Karpas-422 (cell line): ENCODE results near the gene ATP8A2. TPM values are rescaled to one million over a fixed set of nuclear protein-coding genes. Genes with fewer than 3 reads are reported as not detected.
A peak's percentile ranks its signal among the peaks of the same experiment; 100 is the strongest.

Source experiments
- DNase-seq: peaks from one replicate; pipeline ENCODE4 v3.0.0-alpha.2; 2015
- H2AFZ ChIP-seq: fragments of 200-600 bp; sonication (generic); 2 replicates; pipeline ENCODE4 v1.6.1; 2014; ENCODE audit warnings: antibody characterized with exemption, low read length, mixed read lengths
- H3K27ac ChIP-seq: fragments of 200-600 bp; sonication (generic); 2 replicates; pipeline ENCODE4 v1.5.1; 2014; ENCODE audit warnings: mild to moderate bottlenecking, low read length, moderate library complexity
- H3K27me3 ChIP-seq: fragments of 200-600 bp; sonication (generic); 2 replicates; pipeline ENCODE4 v1.6.1; 2014; ENCODE audit warnings: low read length, mixed read lengths
- H3K36me3 ChIP-seq: fragments of 200-600 bp; sonication (generic); 2 replicates; pipeline ENCODE4 v1.6.1; 2014; ENCODE audit warnings: low read length, mixed read lengths; ENCODE audit not compliant: insufficient read depth
- H3K4me1 ChIP-seq: fragments of 200-600 bp; sonication (generic); 2 replicates; pipeline ENCODE4 v1.6.1; 2014; ENCODE audit warnings: mild to moderate bottlenecking, low read length, mixed read lengths
- H3K4me2 ChIP-seq: fragments of 200-600 bp; sonication (generic); 2 replicates; pipeline ENCODE4 v1.6.1; 2014; ENCODE audit warnings: low read length, low read depth, mild to moderate bottlenecking; ENCODE audit not compliant: poor library complexity, severe bottlenecking
- H3K4me3 ChIP-seq: fragments of 200-600 bp; sonication (generic); 2 replicates; pipeline ENCODE4 v1.5.1; 2014; ENCODE audit warnings: mild to moderate bottlenecking, antibody characterized with exemption, low read length, mixed read lengths
- H3K79me2 ChIP-seq: fragments of 200-600 bp; sonication (generic); 2 replicates; pipeline ENCODE4 v1.6.1; 2014; ENCODE audit warnings: mild to moderate bottlenecking, low read length, mixed read lengths
- H3K9ac ChIP-seq: fragments of 200-600 bp; sonication (generic); 2 replicates; pipeline ENCODE4 v1.6.0; 2014; ENCODE audit warnings: low read length
- H3K9me2 ChIP-seq: fragments of 200-600 bp; sonication (generic), shearing (Covaris generic); replicated peaks from 2 replicates; pipeline ENCODE4 v1.6.0; 2014; ENCODE audit warnings: mild to moderate bottlenecking, low read length, moderate library complexity; ENCODE audit not compliant: insufficient read depth
- H3K9me3 ChIP-seq: fragments of 300-700, 200-600 bp; sonication (generic); 2 replicates; pipeline ENCODE4 v1.6.1; 2014; ENCODE audit warnings: low read length, mixed read lengths
- H4K20me1 ChIP-seq: fragments of 200-600 bp; sonication (generic); 2 replicates; pipeline ENCODE4 v1.6.1; 2014; ENCODE audit warnings: mild to moderate bottlenecking, antibody characterized with exemption, low read length, low read depth; ENCODE audit not compliant: insufficient read depth
- total RNA-seq: library from RNA; depleted of rRNA; stranded (reverse); fragments of >200 nt; shearing (Covaris generic); gene quantifications from 2 replicates; pipeline ENCODE4 v1.2.3, GENCODE V29; 2014; ENCODE audit warnings: low replicate concordance

ATP8A2 gene
- total RNA-seq, 1 experiment from 2014 or later: not detected

DNA sequence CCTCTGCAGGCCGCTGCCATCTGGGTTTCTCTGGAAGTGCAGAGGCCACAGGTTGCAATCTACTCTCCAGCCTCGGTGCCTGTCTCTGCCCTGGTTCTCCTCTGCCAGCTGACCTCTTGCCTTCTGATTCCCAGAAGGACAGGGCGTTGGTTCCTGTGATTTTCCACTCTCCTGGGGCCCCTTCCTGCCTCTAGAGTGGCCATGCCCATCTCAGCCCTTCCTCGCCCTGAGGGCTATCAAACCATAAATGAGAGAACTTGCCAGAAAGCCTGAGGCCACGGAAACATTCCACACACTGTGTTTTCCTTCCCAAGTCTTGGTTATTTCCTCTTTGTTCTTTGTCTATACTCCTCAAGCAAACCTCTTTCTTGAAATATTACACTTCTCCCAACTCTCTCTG lies 533.8 kb downstream of the ATP8A2 start:
- DNase-seq: no peak
- H3K9me3 ChIP-seq: no peaks in the 10 kb centered on the region
- H3K4me2 ChIP-seq: no peak overlapping the region
- no peaks in the 10 kb centered on the region for H3K27me3 ChIP-seq
- no peaks in the 10 kb centered on the region for H3K36me3 ChIP-seq
- no peaks in the 10 kb centered on the region for H4K20me1 ChIP-seq
- H3K4me1 ChIP-seq: peaks cover 11% of the 10 kb centered on the region; the same call in 1 of the 2 replicates
- H2AFZ ChIP-seq: no peak overlapping the region
- no peaks in the 10 kb centered on the region for H3K9me2 ChIP-seq
- H3K27ac ChIP-seq: no peak overlapping the region
- no peak overlapping the region for H3K4me3 ChIP-seq
- no peak overlapping the region for H3K9ac ChIP-seq
- no peaks in the 10 kb centered on the region for H3K79me2 ChIP-seq

DNA sequence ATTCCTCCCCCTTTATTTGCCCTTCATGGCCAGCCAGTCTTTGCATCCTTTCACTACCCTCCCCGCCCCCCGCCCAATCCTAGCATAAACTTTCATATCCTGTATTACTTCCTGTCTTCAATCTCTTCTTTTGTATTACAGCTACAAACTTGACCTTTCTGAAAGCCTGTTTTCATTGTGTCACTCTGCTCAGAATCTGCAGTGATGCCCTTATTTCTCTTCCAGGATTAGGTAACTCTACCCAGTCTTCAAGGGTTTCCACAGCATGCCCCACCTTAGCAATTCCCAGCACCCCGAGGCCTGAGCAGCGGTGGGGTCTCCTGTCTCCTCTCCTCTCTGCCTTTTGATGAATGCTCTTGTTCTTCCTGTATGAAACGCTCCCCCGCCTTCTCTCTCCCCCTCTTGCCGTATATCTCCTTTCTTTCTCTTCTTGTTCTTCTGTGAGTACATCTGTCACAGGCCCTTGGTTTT lies 534.5 kb downstream of the ATP8A2 start:
- H3K36me3 ChIP-seq: no peaks in the 10 kb centered on the region
- H3K9me2 ChIP-seq: no peaks in the 10 kb centered on the region
- H3K79me2 ChIP-seq: no peaks in the 10 kb centered on the region
- no peaks in the 10 kb centered on the region for H3K27me3 ChIP-seq
- peaks cover 11% of the 10 kb centered on the region; the same call in 1 of the 2 replicates for H3K4me1 ChIP-seq
- H3K9ac ChIP-seq: no peak overlapping the region
- DNase-seq: no peak
- peak overlapping the region; percentile 56; the same call in 1 of the 2 replicates for H2AFZ ChIP-seq
- H3K27ac ChIP-seq: no peak overlapping the region
- H3K9me3 ChIP-seq: no peaks in the 10 kb centered on the region
- no peak overlapping the region for H3K4me3 ChIP-seq
- H4K20me1 ChIP-seq: no peaks in the 10 kb centered on the region
- no peak overlapping the region for H3K4me2 ChIP-seq

DNA sequence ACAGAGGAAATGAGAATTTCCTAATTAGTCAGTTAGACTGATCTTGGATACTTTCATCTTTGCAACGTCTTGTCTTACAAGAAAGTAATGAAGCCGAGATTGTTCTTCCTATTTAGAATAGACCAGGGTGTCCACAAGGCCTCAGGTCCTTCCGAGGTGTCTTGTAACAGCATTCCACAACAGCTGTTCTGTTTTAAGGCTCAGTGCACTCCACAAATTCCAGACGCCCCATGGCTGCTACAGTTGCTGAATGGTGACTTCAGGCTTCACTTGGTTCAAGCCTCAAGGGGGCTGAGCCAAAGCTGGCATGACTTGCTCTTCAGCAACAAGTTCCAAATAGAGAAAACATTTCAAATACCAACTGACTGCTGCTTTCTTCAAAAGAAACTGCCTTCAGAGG lies 536.6 kb downstream of the ATP8A2 start:
- Histone ChIP-seq H3K27ac (no peak overlapping the region), H3K27me3 (no peaks in the 10 kb centered on the region), H3K4me1 (peaks cover 5% of the 10 kb centered on the region; the same call in 1 of the 2 replicates), H3K79me2 (no peaks in the 10 kb centered on the region), H4K20me1 (no peaks in the 10 kb centered on the region), H3K4me2 (no peak overlapping the region), H3K9me3 (no peaks in the 10 kb centered on the region), H3K9ac (no peak overlapping the region), H2AFZ (no peak overlapping the region), H3K9me2 (no peaks in the 10 kb centered on the region), H3K4me3 (no peak overlapping the region), H3K36me3 (no peaks in the 10 kb centered on the region)
- DNase-seq: no peak

DNA sequence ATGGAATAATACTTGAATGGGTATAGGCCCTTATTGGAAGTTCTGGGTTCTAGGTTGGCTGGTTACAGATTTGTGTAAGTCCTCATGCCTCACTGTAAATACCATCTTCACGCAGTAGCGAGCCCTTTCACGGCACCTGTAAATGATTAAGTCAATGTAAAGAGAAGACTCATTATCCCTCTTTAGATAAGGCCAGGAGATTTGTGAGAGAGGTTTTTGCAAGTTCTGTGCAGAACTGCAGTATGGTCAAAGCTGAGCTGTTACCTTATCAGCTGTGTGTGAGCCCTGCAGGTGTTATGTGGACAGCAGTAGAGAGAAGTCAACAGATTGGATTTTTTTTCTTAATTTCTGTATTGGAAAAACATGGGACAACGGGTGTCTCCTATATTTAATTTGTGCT lies 538.5 kb downstream of the ATP8A2 start:
- Histone ChIP-seq H4K20me1 (no peaks in the 10 kb centered on the region), H3K9ac (no peak overlapping the region), H3K9me2 (no peaks in the 10 kb centered on the region), H3K4me1 (peaks cover 5% of the 10 kb centered on the region; the same call in 1 of the 2 replicates), H2AFZ (no peak overlapping the region), H3K36me3 (no peaks in the 10 kb centered on the region), H3K4me2 (no peak overlapping the region), H3K9me3 (no peaks in the 10 kb centered on the region), H3K4me3 (no peak overlapping the region), H3K79me2 (no peaks in the 10 kb centered on the region), H3K27me3 (no peaks in the 10 kb centered on the region), H3K27ac (no peak overlapping the region)
- DNase-seq: no peak

DNA sequence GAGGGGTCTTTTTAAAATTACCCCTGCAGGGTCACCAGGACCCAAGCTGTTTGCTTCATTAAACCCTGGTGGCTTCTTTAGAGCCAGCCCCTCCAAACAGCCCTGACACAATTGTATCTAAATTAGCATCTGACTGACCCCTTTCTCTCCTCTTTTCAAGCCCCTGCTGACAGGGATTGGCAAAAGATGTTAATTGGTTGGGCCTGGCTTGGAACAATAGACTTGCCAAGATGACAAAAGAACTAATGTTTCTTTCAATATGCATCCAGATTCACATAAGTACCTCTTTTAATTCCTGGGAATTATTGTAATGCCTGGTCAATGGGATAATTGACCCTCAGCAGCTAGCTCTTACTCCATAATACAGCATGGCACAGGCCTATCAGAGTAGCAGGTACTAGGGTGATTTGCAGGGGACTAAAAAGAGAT lies 539.2 kb downstream of the ATP8A2 start:
- peaks cover 5% of the 10 kb centered on the region; the same call in 1 of the 2 replicates for H3K4me1 ChIP-seq
- no peaks in the 10 kb centered on the region for H3K36me3 ChIP-seq
- H3K79me2 ChIP-seq: no peaks in the 10 kb centered on the region
- H2AFZ ChIP-seq: no peak overlapping the region
- H3K27me3 ChIP-seq: no peaks in the 10 kb centered on the region
- no peaks in the 10 kb centered on the region for H4K20me1 ChIP-seq
- H3K9me2 ChIP-seq: no peaks in the 10 kb centered on the region
- no peak overlapping the region for H3K9ac ChIP-seq
- DNase-seq: no peak
- no peak overlapping the region for H3K4me3 ChIP-seq
- no peak overlapping the region for H3K27ac ChIP-seq
- H3K9me3 ChIP-seq: no peaks in the 10 kb centered on the region
- H3K4me2 ChIP-seq: no peak overlapping the region

DNA sequence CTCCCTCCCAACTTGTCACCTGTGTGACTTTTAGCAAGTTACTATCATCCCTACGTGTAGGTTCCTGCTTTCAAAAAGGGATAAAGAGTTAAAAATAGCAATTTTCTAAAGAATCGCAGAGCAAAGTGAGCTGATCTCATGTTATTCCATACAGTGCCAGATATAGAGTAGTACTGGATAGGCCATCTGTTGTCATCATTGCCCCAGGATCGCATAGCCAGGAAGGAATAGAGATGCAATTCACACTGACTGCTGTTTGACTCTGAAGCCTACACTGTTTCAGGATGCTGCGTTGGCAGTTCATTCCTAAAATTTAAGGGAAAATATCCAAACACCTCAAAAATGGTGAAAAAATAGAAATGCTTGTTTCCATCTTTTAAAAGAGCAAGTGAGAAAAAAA lies 541.2 kb downstream of the ATP8A2 start:
- H3K27ac ChIP-seq: no peak overlapping the region
- no peak overlapping the region for H2AFZ ChIP-seq
- no peak for DNase-seq
- H3K4me1 ChIP-seq: no peaks in the 10 kb centered on the region
- H3K27me3 ChIP-seq: 0 out of 2 replicates have a peak, but pooled peaks cover 4% of the 10 kb centered on the region
- no peaks in the 10 kb centered on the region for H4K20me1 ChIP-seq
- H3K4me3 ChIP-seq: no peak overlapping the region
- no peaks in the 10 kb centered on the region for H3K9me3 ChIP-seq
- H3K9me2 ChIP-seq: no peaks in the 10 kb centered on the region
- H3K79me2 ChIP-seq: no peaks in the 10 kb centered on the region
- H3K4me2 ChIP-seq: no peak overlapping the region
- H3K9ac ChIP-seq: no peak overlapping the region
- H3K36me3 ChIP-seq: no peaks in the 10 kb centered on the region

DNA sequence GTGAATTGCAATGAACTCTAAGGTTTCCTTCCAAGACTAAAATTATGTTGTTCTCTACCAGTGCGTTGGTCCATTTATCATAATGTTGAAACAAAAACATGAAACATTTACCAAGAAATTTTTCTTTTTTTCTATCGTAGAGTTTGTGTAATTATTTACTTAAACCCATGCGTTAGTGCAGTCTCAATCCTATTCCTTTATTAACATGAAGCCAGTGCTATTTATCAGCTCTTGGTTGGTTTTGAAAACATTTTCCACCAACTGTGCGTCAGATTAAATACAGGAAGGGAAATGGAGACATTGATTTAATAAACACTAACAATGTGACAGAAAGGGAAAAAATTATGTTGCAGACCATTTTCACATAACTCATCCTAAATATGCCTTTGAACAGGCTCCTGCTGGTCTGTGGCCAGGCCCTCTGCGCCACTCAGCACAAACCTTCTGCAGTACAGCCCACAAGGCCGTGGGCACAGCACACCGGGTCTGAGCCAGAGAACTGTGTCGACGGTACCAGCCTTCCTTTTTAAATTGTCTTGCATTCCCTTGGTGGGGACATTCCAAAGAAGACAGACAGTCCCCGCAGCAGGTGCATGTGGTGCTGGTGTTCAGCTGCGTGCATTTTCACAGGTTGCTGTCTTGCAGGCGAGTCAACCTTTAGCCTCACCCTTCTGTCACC lies 544.2 kb downstream of the ATP8A2 start:
- Histone ChIP-seq H3K27ac (no peak overlapping the region), H3K36me3 (no peaks in the 10 kb centered on the region), H3K79me2 (no peaks in the 10 kb centered on the region), H3K4me2 (no peak overlapping the region), H4K20me1 (no peaks in the 10 kb centered on the region), H3K9me3 (no peaks in the 10 kb centered on the region), H3K4me1 (no peaks in the 10 kb centered on the region), H3K9ac (no peak overlapping the region), H3K9me2 (no peaks in the 10 kb centered on the region), H3K27me3 (0 out of 2 replicates have a peak, but pooled peaks cover 4% of the 10 kb centered on the region), H2AFZ (no peak overlapping the region), H3K4me3 (no peak overlapping the region)
- DNase-seq: no peak

DNA sequence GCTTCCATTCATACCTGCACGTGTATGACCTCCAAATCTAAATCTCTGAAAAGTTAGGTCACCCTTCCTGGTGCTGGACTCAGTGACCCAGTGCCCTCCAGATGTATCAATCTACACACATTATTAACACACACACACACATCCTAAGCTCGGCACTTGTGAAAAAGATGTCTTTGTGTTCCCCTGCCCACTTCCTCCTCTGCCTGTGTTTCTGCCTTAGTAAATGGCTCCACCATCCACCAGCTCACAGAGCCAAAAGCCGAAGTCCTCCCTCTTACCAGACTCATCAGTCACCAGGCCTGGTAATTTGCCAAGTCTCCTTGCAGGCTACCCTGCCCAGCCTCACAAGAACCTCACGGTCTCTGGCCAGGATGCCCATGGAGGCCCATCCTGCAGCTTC lies 548.5 kb downstream of the ATP8A2 start:
- Histone ChIP-seq H3K4me3 (no peak overlapping the region), H3K27ac (no peak overlapping the region), H3K9ac (no peak overlapping the region), H3K79me2 (no peaks in the 10 kb centered on the region), H3K9me2 (no peaks in the 10 kb centered on the region), H3K4me2 (no peak overlapping the region), H3K27me3 (0 out of 2 replicates have a peak, but pooled peaks cover 4% of the 10 kb centered on the region), H3K9me3 (no peaks in the 10 kb centered on the region), H4K20me1 (no peaks in the 10 kb centered on the region), H2AFZ (no peak overlapping the region), H3K4me1 (no peaks in the 10 kb centered on the region), H3K36me3 (no peaks in the 10 kb centered on the region)
- DNase-seq: no peak
